HG02943 (cell line): ENCODE measurements around the gene CBX1.
"Not testable (repeated sequence)": the region's sequence is repeated elsewhere in the genome, so short reads cannot be mapped to it uniquely, and the experiment has no call there.

ENCODE experiments used
- ATAC-seq: cut with Tn5 transposase; IDR thresholded peaks from one replicate; pipeline ENCODE4 v1.9.1; 2021; ENCODE audit warnings: mild to moderate bottlenecking, low read depth, moderate library complexity; ENCODE audit not compliant: unreplicated experiment

CBX1 gene

DNA sequence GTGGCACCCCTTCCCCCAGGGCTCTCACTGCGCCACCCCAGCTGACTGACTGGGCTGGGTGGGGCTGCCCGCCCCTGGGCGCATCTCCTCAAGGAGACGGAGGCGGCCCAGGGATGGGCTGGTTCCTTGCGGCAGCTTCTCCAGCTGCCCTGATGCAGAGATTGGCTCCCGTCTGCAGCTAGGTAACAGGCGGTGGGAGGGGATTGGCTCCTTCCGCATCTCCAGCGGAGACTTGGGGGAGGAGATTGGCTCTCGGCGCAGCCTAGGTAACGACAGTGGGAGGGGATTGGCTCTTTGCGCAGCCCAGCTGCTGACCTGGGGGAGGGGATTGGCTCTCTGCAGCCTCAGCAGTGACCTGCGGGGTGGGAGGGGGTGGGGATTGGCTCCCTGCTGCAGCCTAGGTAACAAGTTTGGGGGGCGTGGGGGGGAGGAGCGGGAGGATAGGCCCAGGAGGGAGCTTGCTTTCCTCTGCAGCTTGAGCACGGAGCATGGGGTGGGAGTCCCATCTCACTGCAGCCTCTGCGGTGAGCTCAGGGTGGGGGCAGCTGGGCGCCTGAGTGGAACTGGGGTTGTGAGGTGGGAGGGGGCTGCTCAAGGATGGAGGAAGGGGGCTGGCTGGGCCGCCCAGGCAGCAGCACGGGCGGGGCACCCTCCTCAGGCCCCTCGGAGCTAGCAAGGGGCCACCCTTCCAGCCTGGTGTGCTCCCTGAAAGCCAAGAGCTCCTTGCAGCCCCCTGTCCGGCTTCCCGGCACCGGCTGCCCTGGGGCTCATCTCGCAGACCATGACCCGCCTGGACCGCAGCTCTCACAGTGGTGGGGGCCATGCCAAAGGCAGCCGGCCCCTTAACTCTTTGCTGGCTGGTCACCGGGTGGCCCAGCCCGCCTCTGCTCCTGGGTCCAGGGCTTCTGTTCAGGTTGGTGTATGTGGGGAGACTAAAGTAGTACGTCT, 46.8 kb downstream of the CBX1 start:
- no peak for ATAC-seq

DNA sequence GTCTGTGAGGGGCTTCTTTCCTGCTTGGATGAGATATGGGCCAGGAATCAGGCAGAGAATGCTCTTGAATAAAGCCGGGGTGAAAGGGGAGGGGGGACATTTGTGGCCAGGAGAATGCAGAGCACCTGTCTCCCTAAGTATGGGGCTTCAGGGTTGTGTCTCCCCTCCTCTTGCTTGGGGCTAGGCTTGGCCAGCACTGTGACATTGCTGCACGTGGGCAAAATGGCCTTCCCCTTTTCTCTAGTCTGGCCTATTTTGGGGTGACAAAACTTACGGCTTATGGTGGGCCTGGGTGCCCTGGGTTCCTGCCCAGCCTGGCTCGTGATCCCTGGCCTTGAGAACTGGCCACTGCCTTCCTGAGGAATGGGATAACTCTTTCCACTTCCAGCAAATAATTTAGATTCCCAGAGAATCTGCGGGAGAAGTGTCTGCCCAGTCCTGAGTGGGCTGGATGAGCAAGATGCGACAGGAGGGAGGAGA, 47.5 kb downstream of the CBX1 start:
- no peak for ATAC-seq

DNA sequence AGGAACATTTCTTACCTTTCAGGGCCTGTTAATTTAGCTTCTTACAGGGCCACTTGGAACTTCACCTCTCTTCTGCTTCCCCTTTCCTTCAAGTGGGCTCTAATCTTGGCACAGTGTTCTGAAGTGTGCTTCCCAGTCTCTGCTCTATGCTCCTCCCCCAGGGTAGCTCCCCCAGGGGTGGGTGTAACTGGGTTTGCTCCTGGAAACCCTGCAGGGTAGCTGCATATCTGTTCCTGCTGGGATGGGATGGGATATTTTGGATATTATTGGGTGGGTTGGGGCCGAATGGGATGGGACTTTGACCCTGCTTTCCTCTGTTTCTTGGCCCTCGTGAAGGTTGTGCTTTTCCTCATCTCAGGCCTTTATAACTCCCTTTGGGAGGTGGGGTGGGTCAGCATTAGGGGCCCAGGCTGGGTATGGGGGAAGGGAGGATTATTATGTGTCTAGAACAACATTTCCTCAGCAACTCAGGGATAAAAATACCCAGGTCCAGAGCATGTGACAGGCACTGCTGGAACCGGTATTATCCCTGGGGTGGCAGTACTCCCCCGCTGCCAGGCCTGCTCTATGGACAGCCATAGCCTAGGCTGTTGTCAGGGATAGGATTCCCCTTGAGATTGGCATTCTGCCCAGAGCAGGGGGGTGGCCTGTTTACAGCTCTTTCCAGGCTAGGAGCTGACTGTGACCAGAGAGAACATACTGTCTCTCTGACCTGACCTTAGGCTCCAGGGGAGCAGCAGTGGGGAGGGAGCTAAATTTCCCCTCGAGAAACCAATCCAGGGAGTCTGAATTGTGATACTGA, 48.1 kb downstream of the CBX1 start:
- no peak for ATAC-seq

DNA sequence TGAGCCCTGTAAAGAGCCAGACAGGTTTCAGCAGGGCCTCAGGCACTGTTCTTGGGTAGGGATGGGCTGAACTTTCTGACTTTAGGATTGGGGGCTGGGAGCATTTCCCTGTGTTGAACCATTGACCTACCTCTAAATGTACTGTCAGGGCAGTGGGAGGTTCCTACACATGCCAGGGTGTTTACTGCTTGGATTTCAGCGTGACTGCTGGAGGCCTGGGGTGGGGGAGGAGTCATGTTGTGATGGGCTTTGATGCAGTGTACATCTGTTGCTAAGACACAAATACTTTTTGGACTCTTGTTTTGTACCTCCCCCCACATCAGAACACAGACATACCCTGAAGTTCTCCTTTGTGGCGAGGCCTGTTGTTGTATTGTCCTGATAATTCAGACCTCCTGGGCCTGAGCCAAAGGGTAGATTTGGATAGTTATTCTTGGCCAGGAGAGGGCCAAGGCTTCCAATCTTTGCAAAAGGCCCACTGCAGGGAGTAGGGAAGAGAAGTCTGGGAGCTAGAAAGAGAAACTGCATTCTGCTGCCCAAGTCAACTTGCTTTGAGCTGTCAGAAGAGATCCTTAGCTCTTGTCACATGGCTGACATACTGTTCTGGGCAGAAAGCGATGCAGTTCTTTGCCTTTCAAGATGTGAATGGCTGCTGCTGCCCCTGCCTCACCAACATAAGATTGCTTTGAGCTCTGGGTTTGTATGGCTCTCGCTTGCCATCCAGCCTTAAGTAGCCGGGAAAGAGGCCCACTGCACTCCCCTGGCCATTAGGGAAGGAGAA, 49.4 kb downstream of the CBX1 start:
- no peak for ATAC-seq

DNA sequence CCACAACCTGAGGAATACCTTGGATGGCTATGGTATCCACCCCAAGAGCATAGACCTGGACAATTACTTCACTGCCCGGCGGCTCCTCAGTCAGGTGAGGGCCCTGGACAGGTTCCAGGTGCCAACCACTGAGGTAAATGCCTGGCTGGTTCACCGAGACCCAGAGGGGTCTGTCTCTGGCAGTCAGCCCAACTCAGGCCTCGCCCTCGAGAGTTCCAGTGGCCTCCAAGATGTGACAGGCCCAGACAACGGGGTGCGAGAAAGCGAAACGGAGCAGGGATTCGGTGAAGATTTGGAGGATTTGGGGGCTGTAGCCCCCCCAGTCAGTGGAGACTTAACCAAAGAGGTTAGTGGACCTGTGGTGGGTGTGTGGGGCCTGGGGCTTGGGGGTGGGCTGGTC, 50.0 kb downstream of the CBX1 start:
- no peak for ATAC-seq

DNA sequence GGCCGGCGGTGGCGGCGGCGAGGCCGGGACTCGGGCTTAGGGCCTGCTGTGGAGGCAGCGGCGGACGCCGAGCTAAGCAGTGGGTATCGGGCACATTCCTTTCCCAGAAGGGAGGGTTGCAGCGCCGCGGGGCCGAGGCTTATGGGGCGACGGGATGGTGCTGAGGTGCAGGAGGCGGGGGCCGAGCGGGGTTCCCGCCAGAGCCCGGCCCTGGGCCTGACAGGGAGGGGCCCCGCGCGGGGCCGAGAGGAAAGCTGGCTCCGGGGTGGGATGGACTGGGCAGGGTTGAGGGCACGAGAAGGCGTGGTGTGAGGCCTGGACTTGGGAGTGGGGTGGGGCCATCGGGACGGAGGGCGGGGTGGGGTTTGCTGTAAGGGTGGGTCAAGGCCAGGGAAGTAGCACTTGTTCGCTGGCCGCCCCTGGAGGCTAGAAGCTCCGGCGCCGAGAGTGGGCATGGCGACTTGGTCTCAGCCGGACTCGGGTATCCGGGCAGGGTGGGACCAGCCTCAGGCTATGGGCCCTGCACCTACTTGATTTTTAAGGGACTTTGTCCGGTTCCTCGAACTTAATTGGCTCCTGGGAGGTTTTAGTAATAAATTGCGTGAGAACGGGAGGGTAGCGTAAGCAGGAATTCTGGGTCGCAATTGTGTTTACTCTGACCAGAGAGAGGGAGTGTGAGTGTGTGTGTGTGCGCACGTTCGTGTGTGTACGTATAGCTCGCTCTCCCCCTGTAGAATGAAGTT, 52.7 kb downstream of the CBX1 start:
- peak; percentile 29 for ATAC-seq

DNA sequence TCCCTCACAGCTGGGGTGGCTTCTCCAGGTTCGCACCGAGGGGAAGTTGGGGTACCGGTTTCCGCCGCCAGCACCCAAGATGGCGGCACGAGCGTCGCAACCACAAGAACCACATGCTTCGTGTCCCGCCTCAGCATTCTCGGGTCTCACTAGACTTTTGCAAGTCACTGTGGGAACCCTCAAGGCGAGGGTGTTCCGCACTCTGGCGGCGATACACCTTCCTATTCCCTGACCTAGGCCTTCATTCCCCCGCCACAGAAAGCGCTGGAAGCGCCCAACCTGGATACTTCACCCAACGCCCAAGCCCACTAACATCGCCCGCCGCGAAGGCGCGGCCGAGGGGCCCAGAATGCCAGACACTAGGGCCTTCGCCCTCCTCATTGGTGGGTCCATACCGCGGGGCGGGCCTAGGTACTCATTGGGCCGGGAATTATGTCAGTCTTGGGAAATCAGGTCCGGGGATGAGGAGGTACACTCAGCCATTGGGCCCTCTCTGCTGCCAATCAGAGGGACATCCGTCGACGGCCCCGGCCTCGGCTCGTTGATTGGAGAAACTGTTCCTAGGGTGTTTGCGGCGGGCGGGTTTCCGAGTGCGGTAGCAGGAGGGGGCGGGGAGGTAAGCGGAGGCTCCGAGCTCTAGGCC, 53.4 kb downstream of the CBX1 start, which contains the start of gene NFE2L1:
Gene NFE2L1 (plus strand): TSS at position 619 of the 643 bp plus-strand sequence. CDS start 2,760 bp downstream, outside the sequence.
- peak; percentile 92 for ATAC-seq

DNA sequence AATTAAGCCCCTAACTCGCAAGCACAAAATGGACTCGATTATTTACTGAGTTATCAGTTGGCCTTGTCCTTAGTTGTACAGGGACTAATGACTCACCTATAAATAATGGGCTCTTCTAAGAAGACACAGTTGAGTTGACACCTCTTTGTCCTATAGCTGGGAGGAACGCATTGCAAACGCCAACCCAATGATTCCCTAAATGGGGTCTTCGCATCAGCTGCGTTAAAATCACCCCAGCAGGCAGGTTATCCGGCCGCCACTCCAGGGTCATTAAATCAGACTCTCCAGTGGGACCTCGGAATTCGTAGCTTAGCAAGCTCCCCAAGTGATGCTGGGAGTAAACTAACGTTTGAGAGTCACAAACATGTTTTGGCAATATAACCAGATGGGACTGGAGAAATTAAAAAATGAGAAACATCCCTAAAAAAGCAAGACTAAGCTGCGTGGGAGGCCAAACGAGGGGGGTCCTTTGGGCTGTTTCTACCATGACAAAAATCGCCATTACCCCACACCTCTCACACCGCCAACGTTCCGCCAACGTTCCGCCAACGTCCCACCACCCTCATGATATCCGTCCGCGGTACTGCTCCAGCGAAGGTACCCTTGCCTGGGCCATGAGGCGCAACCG, 54.1 kb downstream of the CBX1 start:
- no peak for ATAC-seq

DNA sequence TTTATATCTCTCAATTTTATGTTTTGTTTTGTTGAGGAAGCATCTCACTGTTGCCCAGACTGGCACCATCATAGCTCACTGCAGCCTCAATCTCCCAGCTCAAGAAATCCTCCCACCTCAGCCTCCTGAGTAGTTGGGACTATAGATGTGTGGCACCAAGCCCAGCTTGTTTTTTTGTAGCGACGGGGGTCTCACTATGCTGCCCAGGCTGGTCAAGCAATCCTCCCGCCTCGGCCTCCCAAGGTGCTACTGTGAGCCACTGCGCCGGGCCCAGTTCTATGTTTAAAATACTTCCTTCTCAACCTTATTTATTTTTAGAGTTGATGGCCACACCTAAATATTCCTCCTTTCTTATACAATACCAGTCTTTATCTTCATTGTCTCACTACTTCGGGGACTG, 55.0 kb downstream of the CBX1 start:
- no peak for ATAC-seq

DNA sequence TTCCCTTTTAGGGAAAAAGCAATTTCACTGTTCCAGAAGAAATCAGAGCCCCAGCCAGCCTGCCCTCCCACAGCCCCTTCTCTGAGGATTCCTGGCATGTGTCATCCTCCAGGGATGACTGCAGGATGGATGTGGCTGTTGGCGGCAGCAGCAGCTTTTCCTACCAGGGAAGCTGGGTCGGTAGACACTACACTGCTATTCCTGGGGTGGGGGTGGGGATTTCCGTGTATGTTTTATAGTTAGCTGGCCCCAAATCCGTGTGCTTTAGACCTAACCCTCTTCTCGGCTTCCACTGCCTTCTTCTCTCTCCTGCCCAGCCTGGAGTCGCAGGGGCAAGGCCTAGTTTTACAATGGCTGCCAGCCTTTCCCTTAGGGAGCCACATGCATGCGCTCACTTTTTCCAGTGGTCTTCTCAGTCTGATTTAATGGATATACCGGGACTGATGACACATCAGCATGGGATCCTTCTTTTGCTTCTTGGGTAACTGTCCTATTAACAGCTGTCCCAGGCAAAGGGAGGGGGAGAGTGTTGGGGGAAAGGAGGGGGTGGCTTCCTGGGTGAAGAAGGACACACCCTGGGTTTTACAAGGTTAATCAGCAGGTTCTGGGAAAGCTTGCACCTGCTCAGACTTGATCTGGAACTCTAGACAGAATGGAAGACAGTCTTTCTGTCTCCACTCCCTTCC, 55.8 kb downstream of the CBX1 start:
- ATAC-seq = no peak

DNA sequence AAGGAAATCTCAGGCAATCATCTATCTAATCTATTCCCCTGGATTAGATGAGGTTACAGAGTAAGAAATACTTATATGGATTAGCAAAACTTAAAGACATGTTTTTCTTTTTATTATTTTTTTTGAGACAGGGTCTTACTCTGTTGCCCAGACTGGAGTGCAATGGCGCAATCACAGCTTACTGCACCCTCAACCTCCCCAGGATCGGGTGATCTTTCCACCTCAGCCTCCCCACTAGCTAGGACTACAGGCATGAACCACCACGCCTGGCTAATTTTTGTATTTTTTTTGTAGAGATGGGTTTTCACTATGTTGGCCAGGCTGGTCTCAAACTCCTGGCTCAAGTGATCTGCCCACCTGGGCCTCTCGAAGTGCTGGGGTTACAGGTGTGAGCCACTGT, 56.4 kb downstream of the CBX1 start:
- ATAC-seq = no peak

DNA sequence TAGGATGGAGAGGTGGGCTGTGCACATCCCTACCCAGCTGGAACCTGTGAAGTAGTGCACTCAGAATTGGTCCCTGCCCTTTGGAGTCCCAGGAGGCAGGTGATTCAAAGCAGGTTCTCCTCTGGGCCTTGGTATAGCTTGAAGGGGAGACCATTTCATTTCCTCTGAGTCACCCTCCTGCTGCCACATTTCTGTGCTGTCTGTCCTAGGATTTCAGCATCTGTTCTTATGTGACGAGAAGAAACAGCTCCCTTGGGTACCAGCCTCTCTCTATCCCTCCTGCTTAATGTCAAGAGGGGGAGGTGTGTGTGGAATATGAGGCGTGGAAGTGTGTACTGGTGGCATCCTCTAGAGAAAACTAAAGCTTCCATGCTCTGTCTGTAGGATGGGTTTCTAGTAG, 58.1 kb downstream of the CBX1 start:
- no peak for ATAC-seq

DNA sequence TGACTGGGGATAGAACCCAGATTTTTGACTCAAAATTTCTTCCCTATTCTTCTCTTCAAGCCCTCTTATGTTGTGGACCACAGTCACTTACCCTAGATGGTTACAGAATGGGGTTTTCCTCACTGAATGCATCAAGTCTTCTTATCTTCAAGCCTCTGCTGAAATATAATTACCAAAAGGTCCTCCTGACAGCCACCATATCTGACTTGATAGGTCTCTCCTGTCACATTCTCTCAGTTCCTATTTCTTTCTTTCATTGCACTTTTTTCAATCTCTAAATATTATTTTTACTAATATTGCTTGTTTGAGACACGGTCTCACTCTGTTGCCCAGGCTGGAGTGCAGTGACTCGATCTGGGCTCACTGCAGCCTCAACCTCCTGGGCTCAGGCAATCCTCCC, 62.6 kb downstream of the CBX1 start:
- ATAC-seq = no peak

DNA sequence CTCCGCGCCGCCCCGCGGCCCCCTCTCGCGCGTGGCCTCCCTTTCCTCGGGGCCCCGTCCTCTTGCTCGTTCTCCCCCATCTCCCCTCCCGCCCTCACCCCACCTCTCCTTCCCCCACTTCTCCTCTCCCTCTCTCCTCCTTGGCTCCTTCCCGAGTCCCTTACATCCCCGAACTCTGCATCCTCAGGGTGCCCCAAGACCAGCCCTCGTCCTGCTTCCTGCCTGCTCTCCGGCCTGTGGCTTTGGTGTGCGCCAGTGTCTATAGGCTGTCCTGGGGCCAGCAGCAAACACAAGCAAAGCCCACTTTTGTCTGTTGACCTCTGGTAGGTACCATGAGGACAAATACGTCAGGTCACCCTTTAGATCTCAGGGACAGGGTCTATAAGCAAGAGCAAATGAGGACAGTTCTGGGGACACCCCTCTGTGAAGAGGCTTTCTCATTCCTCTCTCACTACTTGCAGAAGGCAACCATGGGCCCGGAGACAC, 63.4 kb downstream of the CBX1 start:
- ATAC-seq = no peak

DNA sequence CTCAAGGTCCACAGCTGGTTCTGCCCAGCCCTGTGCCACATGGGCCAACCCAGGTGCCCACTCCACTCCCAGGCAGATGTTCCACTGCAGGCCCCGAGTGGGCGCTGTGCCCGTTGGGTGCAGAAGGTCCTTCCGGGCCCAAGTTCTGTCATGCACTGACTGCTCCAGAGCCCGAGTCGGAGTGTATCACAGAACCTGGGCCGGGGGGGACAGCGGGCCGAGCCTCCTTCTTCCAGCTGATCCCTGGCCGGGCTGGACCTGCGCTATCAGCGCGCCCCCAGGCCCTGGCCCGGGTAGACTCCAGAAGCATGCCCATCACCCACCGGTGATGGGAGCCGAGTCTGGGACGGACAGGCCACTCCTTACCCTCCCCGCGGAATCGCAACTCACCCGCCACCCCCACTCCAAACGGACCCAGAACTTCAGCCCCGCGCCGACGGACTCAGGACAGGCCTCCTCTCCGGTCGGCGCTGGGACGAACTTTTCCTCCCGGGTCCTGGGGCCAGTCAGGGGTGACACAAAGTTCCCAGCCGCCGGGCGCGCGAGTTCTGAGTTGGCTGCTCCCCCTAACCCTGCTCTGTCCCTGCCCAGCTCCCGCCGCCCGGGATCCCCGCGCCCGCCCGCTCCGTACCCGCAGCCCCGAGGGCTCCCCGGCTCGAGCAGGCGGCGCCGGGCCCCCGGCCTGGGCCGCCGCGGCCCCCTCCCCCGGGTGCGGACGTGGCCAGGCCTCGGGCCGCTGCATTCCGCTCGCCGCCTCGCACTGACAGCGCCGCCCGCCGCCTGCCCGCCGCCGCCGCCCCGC, 64.0 kb downstream of the CBX1 start, which contains the start of gene COPZ2:
Gene COPZ2 (minus strand): TSS at position 762 of the 802 bp plus-strand sequence. CDS start 20 bp downstream, at position 742.
- no peak for ATAC-seq

DNA sequence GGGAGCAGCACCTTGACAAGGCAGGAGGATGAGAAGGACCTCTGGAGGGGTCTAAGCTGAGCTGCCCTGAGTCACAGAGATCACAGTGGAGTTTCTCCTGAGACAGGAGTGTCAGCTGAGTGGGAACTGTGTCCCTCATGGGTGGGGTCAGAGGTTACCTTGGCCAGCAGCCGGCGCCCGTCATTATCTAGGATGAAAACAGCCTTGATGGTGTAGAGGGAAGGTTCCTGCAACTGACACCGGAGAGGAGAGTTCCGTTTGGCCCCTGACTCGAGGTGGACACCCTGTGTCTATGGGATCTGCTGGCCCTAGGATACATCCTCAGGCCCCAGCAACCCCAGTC, 64.6 kb downstream of the CBX1 start:
- ATAC-seq = no peak

DNA sequence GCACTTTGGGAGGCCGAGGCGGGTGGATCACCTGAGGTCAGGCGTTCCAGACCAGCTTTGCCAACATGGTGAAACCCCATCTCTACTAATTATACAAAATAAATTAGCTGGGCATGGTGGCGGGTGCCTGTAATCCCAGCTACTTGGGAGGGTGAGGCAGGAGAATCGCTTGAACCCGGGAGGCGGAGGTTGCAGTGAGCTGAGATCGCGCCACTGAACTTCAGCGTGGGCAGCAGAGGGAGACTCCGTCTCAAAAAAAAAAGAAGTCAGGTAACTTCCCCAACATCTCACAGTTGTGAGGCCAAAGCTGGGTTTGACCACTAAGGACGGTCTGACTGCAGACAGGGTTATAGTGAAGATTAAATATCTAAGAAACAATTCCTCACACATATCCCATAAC, 66.5 kb downstream of the CBX1 start:
- ATAC-seq = not testable (repeated sequence)
